Measurements from ENCODE around the gene PHKA2. TPM values are rescaled to one million over a fixed set of nuclear protein-coding genes. Genes with fewer than 3 reads are reported as not detected.

PHKA2 gene
- total and polyA plus RNA-seq, 2 of the 4 experiments (the other 2 are of a cell fraction) = 10.0 to 21.5 TPM

GRCh38 chrX:18985186-18985435 is 1.2 kb upstream of the PHKA2 start:
- H3K4me3 ChIP-seq (ENCODE audit: insufficient read depth, low read depth, low read length) = peak overlapping the region; percentile 91
- no peaks in the 10 kb centered on the region for H3K27me3 ChIP-seq (ENCODE audit: control insufficient read depth, insufficient read depth, low read length)
- H2AK5ac ChIP-seq (ENCODE audit: low read depth, low read length) = no peak overlapping the region
- intact Hi-C loops (cut with micrococcal nuclease) (loop anchor here (10.0 kb wide), 1 partner anchor 570 kb away; no protein-coding TSS in a partner anchor), dilution Hi-C loops (cut with HindIII; ENCODE audit: low sequenced_read_pairs, unreplicated experiment) (no loop called here), in situ Hi-C loops (cut with MboI; ENCODE audit: low sequenced_read_pairs) (no loop called here)
- H2AK9ac ChIP-seq (replicated peaks; ENCODE audit: low read depth, low read length, poor library complexity) = no peak overlapping the region
- H3K4ac ChIP-seq (ENCODE audit: low read depth, low read length) = peak overlapping the region; percentile 71
- H3K27ac ChIP-seq (ENCODE audit: insufficient read depth, low read length) = peak overlapping the region; percentile 56
- peak overlapping the region; percentile 86 for H4K5ac ChIP-seq (ENCODE audit: low read depth, low read length)
- peak overlapping the region; percentile 85 to 94 for H4K8ac ChIP-seq (ENCODE audit: low read depth in 2 of 2, low read length in 2 of 2)
- WGBS, 2 experiments (ENCODE audit: extremely low coverage in 2 of 2, insufficient read length in 1 of 2) = 14% methylated on average over 2 of the region's 4 CpGs; no CpG with 5 or more reads in 1 of the 2 experiments
- H3K9me3 ChIP-seq (ENCODE audit: control insufficient read depth, insufficient read depth, low read length) = no peaks in the 10 kb centered on the region
- ATAC-seq (ENCODE audit: low read depth) = no peak
- H3K14ac ChIP-seq (replicated peaks; ENCODE audit: low read depth, low read length) = peak overlapping the region; percentile 38
- H3K56ac ChIP-seq (ENCODE audit: extremely low read depth, insufficient read depth, low read length) = peak overlapping the region; percentile 62; the same call in 1 of the 2 replicates
- no TSS peak for BruUV-seq (replicated peaks)
- ChIA-PET CTCF (interaction anchor here (0.6 kb wide), 1 partner anchor 588 kb away, joined by 4 read pairs; no protein-coding TSS in a partner anchor), POLR2A (ENCODE audit: unreplicated experiment) (no interaction called here)
- peak overlapping the region; percentile 24; the same call in 1 of the 2 replicates for H3K18ac ChIP-seq (ENCODE audit: low read depth, low read length)
- 0 out of 2 replicates have a peak, but pooled peaks cover 2% of the 10 kb centered on the region for H3K4me1 ChIP-seq (ENCODE audit: control insufficient read depth, insufficient read depth, low read length)
- H3K23ac ChIP-seq (ENCODE audit: low read depth, low read length) = peak overlapping the region; percentile 21; the same call in 1 of the 2 replicates
- peak overlapping the region; percentile 82 for H3K9ac ChIP-seq (ENCODE audit: low read depth, low read length)
- peaks cover 14 to 22% of the 10 kb centered on the region in 2 experiments; a peak in 3 of 4 replicates for H3K79me1 ChIP-seq (ENCODE audit: low read depth in 1 of 2, low read length in 2 of 2)
- H4K91ac ChIP-seq (ENCODE audit: insufficient read depth, low read depth, low read length) = peak overlapping the region; percentile 75
- no peaks in the 10 kb centered on the region for H4K20me1 ChIP-seq (ENCODE audit: insufficient read depth, low read length)
- no peak for DNase-seq
- H3K9me1 ChIP-seq (ENCODE audit: insufficient read depth, low read length) = no peaks in the 10 kb centered on the region
- H2AFZ ChIP-seq (replicated peaks; ENCODE audit: low read length, poor library complexity) = peak overlapping the region; percentile 92
- H2BK15ac ChIP-seq (ENCODE audit: low read depth, low read length) = no peak overlapping the region
- H3K4me2 ChIP-seq (ENCODE audit: low read depth, low read length) = peak overlapping the region; percentile 84
- H2BK5ac ChIP-seq (ENCODE audit: low read depth, low read length, poor library complexity, severe bottlenecking) = peak overlapping the region; percentile 64
- H2BK20ac ChIP-seq (ENCODE audit: low read depth, low read length) = no peak overlapping the region
- peak overlapping the region; percentile 30; the same call in 1 of the 2 replicates for H2BK120ac ChIP-seq (ENCODE audit: low read depth, low read length)
- H3K36me3 ChIP-seq (ENCODE audit: control insufficient read depth, insufficient read depth, low read length) = no peaks in the 10 kb centered on the region; the same call in none of the 2 replicates
- TF ChIP-seq BHLHE40 (IDR thresholded peaks at IDR 0.05; ENCODE audit: low read depth, low read length) (no peak), MAFK (IDR thresholded peaks at IDR 0.05; ENCODE audit: low read depth, low read length) (no peak), CEBPB (IDR thresholded peaks at IDR 0.05; ENCODE audit: low read depth, low read length) (no peak), RAD21 (IDR thresholded peaks at IDR 0.05; ENCODE audit: low read length) (no peak), CTCF (conservative IDR thresholded peaks at IDR 0.05; ENCODE audit: low read depth, low read length) (no peak), FOS (IDR thresholded peaks at IDR 0.05; ENCODE audit: low read depth, low read length) (no peak), CHD1 (IDR thresholded peaks at IDR 0.05; ENCODE audit: low read depth, low read length) (no peak)
